Left ventricle myocardium superior (tissue), 1 donor: ENCODE results near the gene FOXK1. TPM values are rescaled to one million over a fixed set of nuclear protein-coding genes. Genes with fewer than 3 reads are reported as not detected.
A peak's percentile ranks its signal among the peaks of the same experiment; 100 is the strongest.

ENCODE experiments used
- ATAC-seq: fragments of 200-7000 bp; cut with Tn5 transposase; one replicate; pipeline ENCODE4 v1.9.1; 2020; ENCODE audit warnings: mild to moderate bottlenecking, moderate library complexity
- DNase-seq: peaks from one replicate; pipeline ENCODE4 v3.0.0-alpha.2; 2020
- intact Hi-C: fragments of 100-400 bp; cut with micrococcal nuclease; formaldehyde crosslinking; loops from one replicate; pipeline ENCODE4 v1.11.0; 2022
- total RNA-seq: library from RNA; stranded (reverse); fragmentation: NEBNext Ultra II Directional; extraction: Animal tissue kit (Norgen Biotek cat#: 25700); gene quantifications from one replicate; pipeline ENCODE4 v1.2.1, GENCODE V29; 2021
- donor health status: DM: no; HTN: yes; CAD: no; lungs with severe emphysema.

FOXK1 gene
- total RNA-seq, 1 donor from 2014 or later = 17.7 TPM

GRCh38 chr7:4714161-4714700 is 32.1 kb downstream of the FOXK1 start:
- no peak for DNase-seq
- ATAC-seq = no peak
- intact Hi-C loops = no loop called here

GRCh38 chr7:4714767-4715409 is 32.8 kb downstream of the FOXK1 start:
- DNase-seq (no peak), ATAC-seq (no peak)
- intact Hi-C loops = no loop called here

GRCh38 chr7:4715410-4715776 is 33.3 kb downstream of the FOXK1 start:
- DNase-seq = peak; percentile 79
- intact Hi-C loops = no loop called here
- peak; percentile 94 for ATAC-seq

GRCh38 chr7:4716946-4717795 is 35.1 kb downstream of the FOXK1 start:
- ATAC-seq (no peak), DNase-seq (no peak)
- intact Hi-C loops = no loop called here

- no peak for DNase-seq
- intact Hi-C loops = no loop called here
- no peak for ATAC-seq
These were observed 36.0 kb downstream of the FOXK1 start for GRCh38 chr7:4718075-4718474.

- intact Hi-C loops = no loop called here
- ATAC-seq (no peak), DNase-seq (no peak)
These were observed 38.1 kb downstream of the FOXK1 start for GRCh38 chr7:4720225-4720624.

GRCh38 chr7:4722308-4722707 is 40.2 kb downstream of the FOXK1 start:
- intact Hi-C loops = no loop called here
- no peak for DNase-seq
- no peak for ATAC-seq

- intact Hi-C loops = no loop called here
- ATAC-seq = peak; percentile 6
These were observed 41.0 kb downstream of the FOXK1 start for GRCh38 chr7:4722960-4723630.

GRCh38 chr7:4724648-4725013 is 42.5 kb downstream of the FOXK1 start:
- intact Hi-C loops = no loop called here
- ATAC-seq = peak; percentile 4
- DNase-seq = no peak

More at GRCh38 chr7:4722960-4723630, 41.0 kb downstream of the FOXK1 start:
- no peak for DNase-seq

GRCh38 chr7:4725014-4725849 is 43.1 kb downstream of the FOXK1 start:
- ATAC-seq = peak; percentile 81
- peak; percentile 83 for DNase-seq
- intact Hi-C loops = no loop called here

- ATAC-seq (no peak), DNase-seq (no peak)
- intact Hi-C loops = no loop called here
These were observed 43.9 kb downstream of the FOXK1 start for GRCh38 chr7:4725850-4726450.

- intact Hi-C loops = no loop called here
- ATAC-seq (no peak), DNase-seq (no peak)
These were observed 44.5 kb downstream of the FOXK1 start for GRCh38 chr7:4726566-4726965.

- ATAC-seq (no peak), DNase-seq (no peak)
- intact Hi-C loops = no loop called here
These were observed 46.0 kb downstream of the FOXK1 start for GRCh38 chr7:4727914-4728705.

- no peak for DNase-seq
- no peak for ATAC-seq
- intact Hi-C loops = no loop called here
These were observed 47.2 kb downstream of the FOXK1 start for GRCh38 chr7:4729266-4729665.

- DNase-seq (no peak), ATAC-seq (no peak)
- intact Hi-C loops = no loop called here
These were observed 48.2 kb downstream of the FOXK1 start for GRCh38 chr7:4730276-4730675.

- no peak for ATAC-seq
- intact Hi-C loops = no loop called here
- no peak for DNase-seq
These were observed 48.9 kb downstream of the FOXK1 start for GRCh38 chr7:4730971-4731370.

- intact Hi-C loops = no loop called here
- ATAC-seq (no peak), DNase-seq (no peak)
These were observed 49.7 kb downstream of the FOXK1 start for GRCh38 chr7:4731803-4732202.

- intact Hi-C loops = no loop called here
- ATAC-seq (no peak), DNase-seq (no peak)
These were observed 51.9 kb downstream of the FOXK1 start for GRCh38 chr7:4733936-4734528.
